C4-2B (cell line): ENCODE results near the gene ANKLE2.
"Not testable (repeated sequence)": the region's sequence is repeated elsewhere in the genome, so short reads cannot be mapped to it uniquely, and the experiment has no call there.

Experiments used
- CTCF ChIP-seq: fragments of 450-650 bp; conservative IDR thresholded peaks from 2 replicates; pipeline ENCODE4 v1.5.1; 2017; ENCODE audit warnings: mild to moderate bottlenecking
- ZFX ChIP-seq: fragments of 450-650 bp; IDR thresholded peaks from 2 replicates; pipeline ENCODE4 v1.6.1; 2017

GRCh38 chr12:132758825-132759224 lies 2.8 kb downstream of the ANKLE2 start:
- TF ChIP-seq CTCF, ZFX: not testable (repeated sequence)
